ENCODE measurements around the gene SETDB1. TPM values are rescaled to one million over a fixed set of nuclear protein-coding genes. Genes with fewer than 3 reads are reported as not detected.

Gene SETDB1
- total and polyA plus RNA-seq, 2 of the 13 experiments (the other 11 are each of a cell fraction or from before 2014, with no cell fraction given) = 33.1 to 34.6 TPM

DNA sequence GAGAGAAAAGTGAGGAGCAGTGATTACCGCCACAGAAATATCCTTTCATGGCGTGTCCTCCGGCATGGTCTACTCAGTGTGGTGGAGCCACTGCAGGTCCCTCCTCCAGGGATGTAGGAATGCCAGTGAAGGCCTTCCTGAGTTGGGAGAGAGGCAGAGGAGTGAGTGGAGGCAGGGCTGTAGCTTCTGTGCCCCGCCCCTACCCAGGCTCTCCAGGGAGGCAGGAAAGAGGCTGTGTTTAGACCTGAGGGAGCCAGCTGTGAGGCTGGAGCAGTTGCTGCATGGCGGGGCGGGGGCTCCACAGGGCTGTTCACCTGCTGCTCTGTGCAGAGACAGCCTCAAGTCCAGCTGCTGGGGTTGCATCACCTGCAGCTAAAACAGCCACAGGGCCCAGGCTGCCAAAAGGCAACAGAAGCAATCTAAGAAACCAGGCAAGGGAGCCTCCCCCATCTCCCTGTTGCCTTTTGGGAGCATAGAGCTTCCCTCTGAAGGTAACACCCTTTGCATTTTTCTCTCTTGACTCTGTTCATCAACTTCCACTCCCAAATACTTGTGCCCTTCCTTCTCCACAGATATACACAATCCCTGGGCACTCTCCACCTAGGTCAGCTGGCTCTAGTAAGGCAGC lies 55.1 kb downstream of the SETDB1 start (continued):
- TF ChIP-seq, protein P1, sequence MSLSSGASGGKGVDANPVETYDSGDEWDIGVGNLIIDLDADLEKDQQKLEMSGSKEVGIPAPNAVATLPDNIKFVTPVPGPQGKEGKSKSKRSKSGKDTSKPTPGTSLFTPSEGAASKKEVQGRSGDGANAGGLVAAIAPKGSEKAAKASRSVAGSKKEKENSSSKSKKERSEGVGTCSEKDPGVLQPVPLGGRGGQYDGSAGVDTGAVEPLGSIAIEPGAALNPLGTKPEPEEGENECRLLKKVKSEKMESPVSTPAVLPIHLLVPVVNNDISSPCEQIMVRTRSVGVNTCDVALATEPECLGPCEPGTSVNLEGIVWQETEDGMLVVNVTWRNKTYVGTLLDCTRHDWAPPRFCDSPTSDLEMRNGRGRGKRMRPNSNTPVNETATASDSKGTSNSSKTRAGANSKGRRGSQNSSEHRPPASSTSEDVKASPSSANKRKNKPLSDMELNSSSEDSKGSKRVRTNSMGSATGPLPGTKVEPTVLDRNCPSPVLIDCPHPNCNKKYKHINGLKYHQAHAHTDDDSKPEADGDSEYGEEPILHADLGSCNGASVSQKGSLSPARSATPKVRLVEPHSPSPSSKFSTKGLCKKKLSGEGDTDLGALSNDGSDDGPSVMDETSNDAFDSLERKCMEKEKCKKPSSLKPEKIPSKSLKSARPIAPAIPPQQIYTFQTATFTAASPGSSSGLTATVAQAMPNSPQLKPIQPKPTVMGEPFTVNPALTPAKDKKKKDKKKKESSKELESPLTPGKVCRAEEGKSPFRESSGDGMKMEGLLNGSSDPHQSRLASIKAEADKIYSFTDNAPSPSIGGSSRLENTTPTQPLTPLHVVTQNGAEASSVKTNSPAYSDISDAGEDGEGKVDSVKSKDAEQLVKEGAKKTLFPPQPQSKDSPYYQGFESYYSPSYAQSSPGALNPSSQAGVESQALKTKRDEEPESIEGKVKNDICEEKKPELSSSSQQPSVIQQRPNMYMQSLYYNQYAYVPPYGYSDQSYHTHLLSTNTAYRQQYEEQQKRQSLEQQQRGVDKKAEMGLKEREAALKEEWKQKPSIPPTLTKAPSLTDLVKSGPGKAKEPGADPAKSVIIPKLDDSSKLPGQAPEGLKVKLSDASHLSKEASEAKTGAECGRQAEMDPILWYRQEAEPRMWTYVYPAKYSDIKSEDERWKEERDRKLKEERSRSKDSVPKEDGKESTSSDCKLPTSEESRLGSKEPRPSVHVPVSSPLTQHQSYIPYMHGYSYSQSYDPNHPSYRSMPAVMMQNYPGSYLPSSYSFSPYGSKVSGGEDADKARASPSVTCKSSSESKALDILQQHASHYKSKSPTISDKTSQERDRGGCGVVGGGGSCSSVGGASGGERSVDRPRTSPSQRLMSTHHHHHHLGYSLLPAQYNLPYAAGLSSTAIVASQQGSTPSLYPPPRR (CRISPR knock-in tag; IDR thresholded peaks at IDR 0.05; ENCODE audit: borderline replicate concordance) = 0 out of 2 replicates have a peak, but pooled peaks have one; percentile 50
- TF ChIP-seq ZNF468 (CRISPR knock-in tag; IDR thresholded peaks at IDR 0.05) = no peak
- no peak for TF ChIP-seq NR2F6 (IDR thresholded peaks at IDR 0.05)
- peak; percentile 43 for TF ChIP-seq NR2F6 (CRISPR knock-in tag; IDR thresholded peaks at IDR 0.05)
- TF ChIP-seq ZBTB8A (CRISPR knock-in tag; IDR thresholded peaks at IDR 0.05; ENCODE audit: borderline replicate concordance, low read depth) = peak; percentile 52; the same call in 1 of the 2 replicates
- TF ChIP-seq ARNT2 (CRISPR knock-in tag; IDR thresholded peaks at IDR 0.05; ENCODE audit: low read depth) = peak; percentile 63
- no peak for TF ChIP-seq ZSCAN21 (CRISPR knock-in tag; IDR thresholded peaks at IDR 0.05; ENCODE audit: borderline replicate concordance)
- no peak for TF ChIP-seq ZBTB1 (CRISPR knock-in tag; IDR thresholded peaks at IDR 0.05; ENCODE audit: borderline replicate concordance)
- 0 out of 2 replicates have a peak, but pooled peaks have one; percentile 16 for TF ChIP-seq KDM2A (CRISPR knock-in tag; IDR thresholded peaks at IDR 0.05; ENCODE audit: borderline replicate concordance, low read depth)
- no peak for TF ChIP-seq CBX1 (IDR thresholded peaks at IDR 0.05; ENCODE audit: low read depth)
- TF ChIP-seq CREBL2 (CRISPR knock-in tag; IDR thresholded peaks at IDR 0.05; ENCODE audit: borderline replicate concordance) = no peak
- no peak for TF ChIP-seq ZNF558 (CRISPR knock-in tag; IDR thresholded peaks at IDR 0.05; ENCODE audit: borderline replicate concordance)
- no peak for TF ChIP-seq ZNF264 (CRISPR knock-in tag; IDR thresholded peaks at IDR 0.05)
- TF ChIP-seq, protein P2, sequence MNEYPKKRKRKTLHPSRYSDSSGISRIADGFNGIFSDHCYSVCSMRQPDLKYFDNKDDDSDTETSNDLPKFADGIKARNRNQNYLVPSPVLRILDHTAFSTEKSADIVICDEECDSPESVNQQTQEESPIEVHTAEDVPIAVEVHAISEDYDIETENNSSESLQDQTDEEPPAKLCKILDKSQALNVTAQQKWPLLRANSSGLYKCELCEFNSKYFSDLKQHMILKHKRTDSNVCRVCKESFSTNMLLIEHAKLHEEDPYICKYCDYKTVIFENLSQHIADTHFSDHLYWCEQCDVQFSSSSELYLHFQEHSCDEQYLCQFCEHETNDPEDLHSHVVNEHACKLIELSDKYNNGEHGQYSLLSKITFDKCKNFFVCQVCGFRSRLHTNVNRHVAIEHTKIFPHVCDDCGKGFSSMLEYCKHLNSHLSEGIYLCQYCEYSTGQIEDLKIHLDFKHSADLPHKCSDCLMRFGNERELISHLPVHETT (CRISPR knock-in tag; conservative IDR thresholded peaks at IDR 0.05) = no peak
- TF ChIP-seq, protein P3, sequence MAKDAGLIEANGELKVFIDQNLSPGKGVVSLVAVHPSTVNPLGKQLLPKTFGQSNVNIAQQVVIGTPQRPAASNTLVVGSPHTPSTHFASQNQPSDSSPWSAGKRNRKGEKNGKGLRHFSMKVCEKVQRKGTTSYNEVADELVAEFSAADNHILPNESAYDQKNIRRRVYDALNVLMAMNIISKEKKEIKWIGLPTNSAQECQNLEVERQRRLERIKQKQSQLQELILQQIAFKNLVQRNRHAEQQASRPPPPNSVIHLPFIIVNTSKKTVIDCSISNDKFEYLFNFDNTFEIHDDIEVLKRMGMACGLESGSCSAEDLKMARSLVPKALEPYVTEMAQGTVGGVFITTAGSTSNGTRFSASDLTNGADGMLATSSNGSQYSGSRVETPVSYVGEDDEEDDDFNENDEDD (CRISPR knock-in tag; IDR thresholded peaks at IDR 0.05; ENCODE audit: borderline replicate concordance) = peak; percentile 9; the same call in 1 of the 2 replicates
- no peak for TF ChIP-seq TBL1XR1 (IDR thresholded peaks at IDR 0.05; ENCODE audit: borderline replicate concordance, low read length, partially characterized antibody)
- no peak for TF ChIP-seq SIN3A (IDR thresholded peaks at IDR 0.05; ENCODE audit: borderline replicate concordance, low read depth, low read length)
- no peak for TF ChIP-seq ZNF878 (CRISPR knock-in tag; IDR thresholded peaks at IDR 0.05)
- no peak for TF ChIP-seq PAX8 (CRISPR knock-in tag; IDR thresholded peaks at IDR 0.05; ENCODE audit: borderline replicate concordance)
- TF ChIP-seq, protein P4, sequence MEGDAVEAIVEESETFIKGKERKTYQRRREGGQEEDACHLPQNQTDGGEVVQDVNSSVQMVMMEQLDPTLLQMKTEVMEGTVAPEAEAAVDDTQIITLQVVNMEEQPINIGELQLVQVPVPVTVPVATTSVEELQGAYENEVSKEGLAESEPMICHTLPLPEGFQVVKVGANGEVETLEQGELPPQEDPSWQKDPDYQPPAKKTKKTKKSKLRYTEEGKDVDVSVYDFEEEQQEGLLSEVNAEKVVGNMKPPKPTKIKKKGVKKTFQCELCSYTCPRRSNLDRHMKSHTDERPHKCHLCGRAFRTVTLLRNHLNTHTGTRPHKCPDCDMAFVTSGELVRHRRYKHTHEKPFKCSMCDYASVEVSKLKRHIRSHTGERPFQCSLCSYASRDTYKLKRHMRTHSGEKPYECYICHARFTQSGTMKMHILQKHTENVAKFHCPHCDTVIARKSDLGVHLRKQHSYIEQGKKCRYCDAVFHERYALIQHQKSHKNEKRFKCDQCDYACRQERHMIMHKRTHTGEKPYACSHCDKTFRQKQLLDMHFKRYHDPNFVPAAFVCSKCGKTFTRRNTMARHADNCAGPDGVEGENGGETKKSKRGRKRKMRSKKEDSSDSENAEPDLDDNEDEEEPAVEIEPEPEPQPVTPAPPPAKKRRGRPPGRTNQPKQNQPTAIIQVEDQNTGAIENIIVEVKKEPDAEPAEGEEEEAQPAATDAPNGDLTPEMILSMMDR (CRISPR knock-in tag; IDR thresholded peaks at IDR 0.05) = peak; percentile 12; the same call in 1 of the 2 replicates
- no peak for TF ChIP-seq ZNF12 (CRISPR knock-in tag; IDR thresholded peaks at IDR 0.05)
